GM12878 (cell line): ENCODE data around the gene PDE1C. TPM values are rescaled to one million over a fixed set of nuclear protein-coding genes. Genes with fewer than 3 reads are reported as not detected.

Source experiments
- ATAC-seq: fragments of 200-7000 bp; cut with Tn5 transposase; 3 replicates; pipeline ENCODE4 v1.9.1; 2020; ENCODE audit warnings: mild to moderate bottlenecking, moderate library complexity
- BruUV-seq: library from RNA; stranded (reverse); fragments of 400-500 nt; replicated peaks from 2 replicates; lab custom pipeline; 2021; lab: Mats Ljungman, UMichigan
- CTCF ChIA-PET: fragments of 300-600 bp; sonication (Branson Sonifier 250); formaldehyde crosslinking; extraction: SDS; loops from one replicate; lab custom pipeline; 2021; ENCODE audit warnings: inconsistent platforms; lab: Yijun Ruan, JAX
- POLR2A ChIA-PET: fragments of 350-600 bp; formaldehyde crosslinking; extraction: SDS; loops from one replicate; lab custom pipeline; 2021; ENCODE audit warnings: inconsistent platforms; lab: Charles Lee
- RAD21 ChIA-PET: fragments of 300-600 bp; sonication (Branson Sonifier 250); formaldehyde crosslinking; loops from one replicate; lab custom pipeline; 2023; ENCODE audit warnings: antibody characterized with exemption; ENCODE audit not compliant: unreplicated experiment; lab: Charles Lee
- SMC1A ChIA-PET: fragments of 300-600 bp; sonication (Branson Sonifier 250); formaldehyde crosslinking; loops from one replicate; lab custom pipeline; 2023; ENCODE audit not compliant: unreplicated experiment, uncharacterized antibody; lab: Charles Lee
- DNase-seq: peaks from one replicate; pipeline ENCODE4 v3.0.0-alpha.2; 2011; ENCODE audit warnings: low read depth, low spot score
- FAIRE-seq: peaks from 3 replicates; lab custom pipeline; 2011; peaks lifted over from hg19 to GRCh38; lab: Jason Lieb, UNC
- H2AFZ ChIP-seq: 2 replicates; pipeline ENCODE4 v1.6.0; 2011; ENCODE audit warnings: low read depth, low read length, control low read depth; ENCODE audit not compliant: control insufficient read depth
- H3K27ac ChIP-seq: 2 replicates; pipeline ENCODE4 v1.5.1; 2011; ENCODE audit warnings: control low read depth; ENCODE audit not compliant: control insufficient read depth, insufficient read depth
- H3K27me3 ChIP-seq, 2 experiments: replicated peaks in 1 of 2; 2 replicates each; pipeline versions ENCODE4 v1.6.0 to v1.6.1; 2011; ENCODE audit warnings: low read length in 1 of 2; ENCODE audit not compliant: control insufficient read depth in 2 of 2, insufficient read depth in 2 of 2
- H3K36me3 ChIP-seq, 2 experiments: 2 replicates each; pipeline ENCODE4 v1.5.1; 2011; ENCODE audit warnings: low read length in 1 of 2; ENCODE audit not compliant: control insufficient read depth in 2 of 2, insufficient read depth in 2 of 2
- H3K4me1 ChIP-seq: 2 replicates; pipeline ENCODE4 v1.6.1; 2011; ENCODE audit warnings: mild to moderate bottlenecking, low read length, moderate library complexity, mixed read lengths; ENCODE audit not compliant: control insufficient read depth, insufficient read depth
- H3K4me2 ChIP-seq: 2 replicates; pipeline ENCODE4 v1.6.0; 2011; ENCODE audit warnings: control low read depth; ENCODE audit not compliant: control insufficient read depth, insufficient read depth
- H3K4me3 ChIP-seq: fragments of 200-600 bp; sonication (generic); 2 replicates; pipeline ENCODE4 v1.5.1; 2016
- H3K79me2 ChIP-seq: 2 replicates; pipeline ENCODE4 v1.6.0; 2011; ENCODE audit warnings: low read length; ENCODE audit not compliant: control insufficient read depth, insufficient read depth
- H3K9ac ChIP-seq: 2 replicates; pipeline ENCODE4 v1.8.0; 2011; ENCODE audit warnings: low read length, control low read depth, mixed read lengths; ENCODE audit not compliant: control insufficient read depth, insufficient read depth
- H3K9me3 ChIP-seq: replicated peaks from 3 replicates; pipeline ENCODE4 v1.5.1; 2011; ENCODE audit warnings: mild to moderate bottlenecking, low read length; ENCODE audit not compliant: control insufficient read depth, insufficient read depth
- H4K20me1 ChIP-seq: 2 replicates; pipeline ENCODE4 v1.6.0; 2011; ENCODE audit not compliant: control insufficient read depth, insufficient read depth
- ASH2L ChIP-seq: fragments of 300-600, 200-600 bp; sonication (generic); IDR thresholded peaks from 2 replicates; pipeline ENCODE4 v1.6.1; 2017; ENCODE audit warnings: low read depth, mild to moderate bottlenecking, borderline replicate concordance
- FOXM1 ChIP-seq: IDR thresholded peaks from 2 replicates; pipeline ENCODE4 v1.6.1; 2012; ENCODE audit warnings: low read depth, mild to moderate bottlenecking, inconsistent platforms, low read length, moderate library complexity
- HDGF ChIP-seq: fragments of 450-650 bp; IDR thresholded peaks from 2 replicates; pipeline ENCODE4 v1.6.1; 2016; ENCODE audit warnings: antibody characterized with exemption
- JUNB ChIP-seq: IDR thresholded peaks from 2 replicates; pipeline ENCODE4 v1.6.1; 2016; ENCODE audit warnings: antibody characterized with exemption, mild to moderate bottlenecking
- JUND ChIP-seq: IDR thresholded peaks from 2 replicates; pipeline ENCODE4 v1.6.1; 2012; ENCODE audit warnings: low read depth, mild to moderate bottlenecking, low read length, improper control_type of control experiment, moderate library complexity
- TCF3 ChIP-seq: IDR thresholded peaks from 2 replicates; pipeline ENCODE4 v1.6.1; 2012; ENCODE audit warnings: low read depth, mild to moderate bottlenecking, low read length, borderline replicate concordance; ENCODE audit not compliant: insufficient read depth
- WGBS: methylation state at CpG from one replicate; pipeline ENCODE4 v1.1.6; 2016; ENCODE audit warnings: low lambda C conversion rate; ENCODE audit not compliant: insufficient replicate concordance, insufficient coverage; ENCODE audit errors: missing lambda C conversion rate; 5-methylcytosine and 5-hydroxymethylcytosine counted together
- in situ Hi-C: fragments of 300-500 bp; cut with MboI; formaldehyde crosslinking; loops from 9 replicates; pipeline ENCODE4 v1.14.3; 2018; ENCODE audit warnings: mixed read lengths
- intact Hi-C: fragments of 100-400 bp; cut with micrococcal nuclease; formaldehyde crosslinking; loops from one replicate; pipeline ENCODE4 v1.14.2; 2022; ENCODE audit not compliant: unreplicated experiment
- polyA plus RNA-seq, 11 experiments: library from polyadenylated mRNA; depleted of rRNA in 4 of 11; unstranded in 6 of 11; stranded (reverse) in 5 of 11; fragments of >200 nt; fragmentation: Nextera tagmentation in 4 of 11; fragmentation: Illumina TruSeq in 1 of 11; extraction: Ambion mirVana in 4 of 11; extraction: Trizol in 1 of 11; gene quantifications; 1 replicate in 1 of 11; 2 replicates in 10 of 11; pipeline versions ENCODE4 v1.2.1 to v1.2.3, GENCODE V29; 2011 to 2016; ENCODE audit warnings: inconsistent platforms in 2 of 11, missing spikeins in 2 of 11, low read depth in 1 of 11
- total RNA-seq, 4 experiments: library from RNA; depleted of rRNA in 3 of 4; stranded (reverse); fragments of >200 nt in 3 of 4; fragmentation: Illumina TruSeq in 1 of 4; extraction: Trizol in 1 of 4; gene quantifications; 2 replicates each; pipeline versions ENCODE4 v1.2.1 to v1.2.3, GENCODE V29; 2013 to 2021
- TF ChIP-seq, protein P1 (sequence below): fragments of 450-650 bp; IDR thresholded peaks from 2 replicates; pipeline ENCODE4 v1.6.1; 2018; ENCODE audit warnings: borderline replicate concordance, mild to moderate bottlenecking; ENCODE audit not compliant: partially characterized antibody

PDE1C gene
- total and polyA plus RNA-seq, 10 of the 15 experiments (the other 5 are each of a cell fraction or from before 2014, with no cell fraction given): 0.29 to 2.3 (median 0.70) TPM

DNA sequence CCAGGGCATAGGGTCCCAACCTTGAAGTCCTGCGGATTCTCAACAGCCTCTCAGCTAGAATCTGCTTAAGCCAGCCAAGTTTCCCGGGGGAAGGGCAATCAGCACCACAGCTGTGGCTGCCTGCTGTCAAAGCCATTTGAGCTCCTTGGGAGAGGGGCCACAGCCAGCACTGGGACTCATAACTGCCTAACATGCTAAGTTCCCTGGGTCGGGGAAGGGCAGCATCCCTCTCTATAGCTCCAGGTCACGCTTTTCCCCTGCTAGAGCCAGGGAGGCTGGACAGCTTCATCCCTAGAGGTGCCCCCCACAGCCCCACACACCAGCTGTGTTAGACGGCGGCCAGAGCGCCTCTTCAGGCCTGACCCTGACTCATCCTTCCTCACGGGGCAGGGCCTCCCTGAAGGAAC is 49.6 kb upstream of the PDE1C start:
- H3K79me2 ChIP-seq: no peaks in the 10 kb centered on the region
- no peaks in the 10 kb centered on the region for H3K36me3 ChIP-seq
- WGBS: 24% methylated on average over 8 of the region's 8 CpGs
- ATAC-seq (no peak), DNase-seq (no peak), FAIRE-seq (no peak)
- ChIA-PET CTCF (interaction anchor here (0.9 to 1.5 kb wide), 2 partner anchors 92 to 337 kb away, joined by 3 read pairs; no protein-coding TSS in a partner anchor), SMC1A (no interaction called here), RAD21 (no interaction called here), POLR2A (no interaction called here)
- in situ Hi-C loops: no loop called here
- H3K27ac ChIP-seq: no peak overlapping the region
- H4K20me1 ChIP-seq: no peaks in the 10 kb centered on the region
- no peaks in the 10 kb centered on the region for H3K27me3 ChIP-seq
- no peak overlapping the region for H3K9ac ChIP-seq
- H2AFZ ChIP-seq: no peak overlapping the region
- H3K4me2 ChIP-seq: no peak overlapping the region
- no peak overlapping the region for H3K4me3 ChIP-seq
- no peaks in the 10 kb centered on the region for H3K9me3 ChIP-seq
- H3K4me1 ChIP-seq: no peaks in the 10 kb centered on the region
- intact Hi-C loops: no loop called here
- no TSS peak for BruUV-seq
- no peak for TF ChIP-seq TCF3
- TF ChIP-seq ASH2L: no peak
- TF ChIP-seq FOXM1: no peak
- TF ChIP-seq HDGF: no peak

DNA sequence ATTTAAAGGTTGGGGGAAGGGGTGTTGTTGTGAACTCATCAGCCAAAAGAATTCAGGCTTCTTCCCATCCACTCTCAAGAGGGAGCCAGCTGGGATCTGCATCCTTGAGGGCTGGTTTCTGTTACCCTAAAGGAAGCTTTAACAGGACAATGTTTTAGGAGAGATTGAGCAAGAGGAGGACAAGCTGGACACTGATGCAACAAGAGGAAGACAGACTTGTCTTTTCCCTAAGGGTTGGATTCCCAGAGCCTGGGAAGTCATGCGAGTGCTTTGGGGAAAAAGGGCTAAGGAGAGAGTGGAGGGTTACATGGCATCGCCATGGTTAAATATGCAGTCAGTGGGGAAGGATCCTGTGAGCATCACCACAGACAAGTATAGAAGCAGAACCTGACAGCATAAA is 47.6 kb upstream of the PDE1C start:
- POLR2A ChIA-PET: no interaction called here
- no TSS peak for BruUV-seq
- Histone ChIP-seq H3K36me3 (no peaks in the 10 kb centered on the region), H3K9me3 (no peaks in the 10 kb centered on the region), H3K4me2 (no peak overlapping the region), H3K4me1 (no peaks in the 10 kb centered on the region), H4K20me1 (no peaks in the 10 kb centered on the region), H3K79me2 (no peaks in the 10 kb centered on the region), H3K27ac (no peak overlapping the region), H3K4me3 (no peak overlapping the region), H3K9ac (no peak overlapping the region), H2AFZ (no peak overlapping the region), H3K27me3 (no peaks in the 10 kb centered on the region)
- WGBS: 3% methylated on average over 2 of the region's 2 CpGs
- ATAC-seq (no peak), FAIRE-seq (no peak), DNase-seq (no peak)
- SMC1A ChIA-PET: no interaction called here
- RAD21 ChIA-PET: no interaction called here
- CTCF ChIA-PET: no interaction called here
- intact Hi-C loops (no loop called here), in situ Hi-C loops (no loop called here)
- no peak for TF ChIP-seq JUNB
- TF ChIP-seq, protein P1, sequence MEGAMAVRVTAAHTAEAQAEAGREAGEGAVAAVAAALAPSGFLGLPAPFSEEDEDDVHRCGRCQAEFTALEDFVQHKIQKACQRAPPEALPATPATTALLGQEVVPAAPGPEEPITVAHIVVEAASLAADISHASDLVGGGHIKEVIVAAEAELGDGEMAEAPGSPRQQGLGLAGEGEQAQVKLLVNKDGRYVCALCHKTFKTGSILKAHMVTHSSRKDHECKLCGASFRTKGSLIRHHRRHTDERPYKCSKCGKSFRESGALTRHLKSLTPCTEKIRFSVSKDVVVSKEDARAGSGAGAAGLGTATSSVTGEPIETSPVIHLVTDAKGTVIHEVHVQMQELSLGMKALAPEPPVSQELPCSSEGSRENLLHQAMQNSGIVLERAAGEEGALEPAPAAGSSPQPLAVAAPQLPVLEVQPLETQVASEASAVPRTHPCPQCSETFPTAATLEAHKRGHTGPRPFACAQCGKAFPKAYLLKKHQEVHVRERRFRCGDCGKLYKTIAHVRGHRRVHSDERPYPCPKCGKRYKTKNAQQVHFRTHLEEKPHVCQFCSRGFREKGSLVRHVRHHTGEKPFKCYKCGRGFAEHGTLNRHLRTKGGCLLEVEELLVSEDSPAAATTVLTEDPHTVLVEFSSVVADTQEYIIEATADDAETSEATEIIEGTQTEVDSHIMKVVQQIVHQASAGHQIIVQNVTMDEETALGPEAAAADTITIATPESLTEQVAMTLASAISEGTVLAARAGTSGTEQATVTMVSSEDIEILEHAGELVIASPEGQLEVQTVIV: no peak
- TF ChIP-seq JUND: no peak
